Stimulated activated naive CD8-positive, alpha-beta T cell treated with anti-CD3 and anti-CD28 coated beads, Interleukin-15, Interleukin-2, amounts not matched to agents 100 ng/mL and 50 ng/mL, for 24 hours (primary cell): Measurements from ENCODE around the gene ZAP70.
"Not testable (repeated sequence)": the region's sequence is repeated elsewhere in the genome, so short reads cannot be mapped to it uniquely, and the experiment has no call there.

ENCODE experiments used
- H3K27ac Mint-ChIP-seq: one replicate; pipeline ENCODE4 v1.8.0; 2021; ENCODE audit warnings: mild to moderate bottlenecking, mixed read lengths
- H3K27me3 Mint-ChIP-seq: one replicate; pipeline ENCODE4 v1.8.0; 2021; ENCODE audit warnings: mixed read lengths
- H3K36me3 Mint-ChIP-seq: one replicate; pipeline ENCODE4 v1.8.0; 2021; ENCODE audit warnings: low read depth, mixed read lengths
- H3K4me1 Mint-ChIP-seq: one replicate; pipeline ENCODE4 v1.8.0; 2021; ENCODE audit warnings: low read depth, mixed read lengths
- H3K4me3 Mint-ChIP-seq: one replicate; pipeline ENCODE4 v1.8.0; 2021; ENCODE audit warnings: mild to moderate bottlenecking, mixed read lengths
- H3K9me3 Mint-ChIP-seq: one replicate; pipeline ENCODE4 v1.8.0; 2021; ENCODE audit warnings: mixed read lengths

ZAP70 gene

DNA sequence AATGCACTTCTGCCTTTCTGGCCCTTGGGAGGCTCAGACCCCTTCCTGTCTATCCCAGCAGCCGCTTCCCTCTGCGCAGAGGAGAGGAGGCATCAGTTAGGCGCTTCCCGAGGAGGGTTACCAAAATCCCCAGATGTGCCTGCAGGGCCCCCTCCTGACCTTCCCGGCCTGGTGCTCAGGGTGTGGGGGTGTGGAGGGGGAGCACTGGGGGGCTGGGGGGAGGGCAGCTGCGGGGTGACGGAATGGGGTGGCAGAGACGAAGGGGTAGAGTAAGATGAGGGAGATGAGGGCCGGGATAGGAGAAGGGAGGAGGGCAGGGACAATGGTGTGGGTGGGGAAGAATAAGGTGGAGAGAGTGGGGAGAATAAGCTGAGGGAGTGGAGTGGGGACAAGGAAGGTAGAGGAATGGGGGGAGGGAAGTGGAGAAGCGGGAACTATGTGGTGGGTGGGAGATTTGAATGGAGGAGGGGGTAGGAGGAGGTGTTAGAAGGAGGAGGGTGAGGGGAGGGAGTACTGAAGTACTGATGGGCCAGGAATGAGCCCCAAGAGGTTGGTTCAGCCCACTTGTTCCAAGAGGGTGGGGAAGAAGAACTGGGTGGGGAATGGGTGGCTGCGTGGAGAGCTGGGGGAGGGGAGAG lies 6.5 kb upstream of the ZAP70 start:
- Mint-ChIP-seq H3K4me1 (peaks cover 23% of the 10 kb centered on the region), H3K27me3 (no peaks in the 10 kb centered on the region), H3K4me3 (no peak overlapping the region), H3K36me3 (no peaks in the 10 kb centered on the region), H3K9me3 (no peaks in the 10 kb centered on the region), H3K27ac (no peak overlapping the region)

DNA sequence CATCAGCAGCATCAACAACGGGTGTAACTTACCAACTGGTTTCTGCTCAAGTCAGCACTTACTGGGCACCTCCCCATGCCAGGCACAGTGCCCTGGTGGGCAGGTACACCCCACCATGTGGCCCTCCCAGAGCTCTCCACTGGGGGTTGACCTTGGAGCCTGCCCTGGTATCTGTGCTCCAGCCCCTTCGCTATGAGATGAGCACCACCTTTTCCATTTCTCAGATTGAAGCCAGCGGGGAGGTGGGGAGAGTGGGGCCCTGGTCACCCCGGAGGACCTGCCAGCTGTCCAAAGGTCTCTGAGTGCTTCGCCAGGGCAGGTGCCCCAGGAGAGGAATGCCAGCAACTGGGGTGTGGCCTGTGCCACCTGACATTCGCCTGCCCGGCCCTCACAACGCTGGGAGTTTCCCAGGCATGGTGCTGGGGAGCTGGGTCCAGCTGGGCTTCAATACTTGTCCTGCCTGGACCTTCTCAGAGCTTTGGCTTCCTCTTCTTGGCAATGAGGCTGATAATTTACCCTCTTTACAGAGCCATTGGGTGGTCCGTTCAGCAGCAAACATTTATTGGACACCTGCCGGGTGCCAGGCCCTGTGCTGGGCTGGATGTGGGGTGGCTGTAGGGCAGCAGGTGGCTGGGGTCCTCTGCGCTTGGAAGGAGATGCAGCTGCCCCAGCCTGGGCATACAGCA lies 5.9 kb upstream of the ZAP70 start:
- H3K27me3 Mint-ChIP-seq, result no peaks in the 10 kb centered on the region
- no peaks in the 10 kb centered on the region for H3K36me3 Mint-ChIP-seq
- H3K9me3 Mint-ChIP-seq, result no peaks in the 10 kb centered on the region
- H3K27ac Mint-ChIP-seq, result no peak overlapping the region
- H3K4me1 Mint-ChIP-seq, result peaks cover 29% of the 10 kb centered on the region
- H3K4me3 Mint-ChIP-seq, result no peak overlapping the region

DNA sequence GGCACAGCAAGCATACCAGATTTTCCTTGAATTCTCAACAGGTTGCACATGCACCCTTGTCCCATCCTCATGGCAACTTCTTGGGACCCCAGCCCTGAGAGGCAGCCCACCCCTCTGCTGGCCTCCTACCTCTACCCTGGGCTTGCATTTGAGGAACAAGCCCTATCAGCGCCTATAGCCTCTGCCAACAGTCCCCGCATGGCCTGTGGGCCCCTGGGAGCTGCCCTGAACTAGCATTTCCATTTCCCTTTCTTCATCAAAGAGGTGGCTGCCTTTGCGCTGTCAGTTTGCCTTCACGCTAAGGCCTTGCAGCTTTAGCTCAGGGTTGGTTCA lies 5.4 kb upstream of the ZAP70 start:
- no peaks in the 10 kb centered on the region for H3K9me3 Mint-ChIP-seq
- H3K4me1 Mint-ChIP-seq, result peaks cover 34% of the 10 kb centered on the region
- H3K36me3 Mint-ChIP-seq, result no peaks in the 10 kb centered on the region
- H3K4me3 Mint-ChIP-seq, result no peak overlapping the region
- no peak overlapping the region for H3K27ac Mint-ChIP-seq
- H3K27me3 Mint-ChIP-seq, result no peaks in the 10 kb centered on the region

DNA sequence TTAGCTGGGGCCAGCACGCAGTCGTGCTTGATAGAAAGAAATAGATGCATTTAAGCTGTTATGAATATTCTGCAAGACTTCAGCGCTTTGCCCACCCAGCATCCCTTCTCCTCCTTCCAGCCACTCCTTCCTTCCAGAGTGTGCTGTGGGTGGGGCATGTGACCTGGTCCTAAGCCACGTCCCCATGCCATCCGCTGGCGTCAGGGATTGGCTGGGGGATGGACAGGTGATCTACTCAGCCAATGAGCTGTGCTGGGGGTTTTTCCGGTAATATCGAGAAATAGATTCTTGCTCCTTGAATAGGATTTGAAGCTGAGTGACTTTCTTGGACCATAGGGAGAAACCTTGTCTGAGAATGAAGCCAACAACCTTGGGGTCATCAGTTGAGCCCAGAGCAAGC lies 4.8 kb upstream of the ZAP70 start:
- Mint-ChIP-seq H3K27ac (peak overlapping the region; percentile 26), H3K9me3 (no peaks in the 10 kb centered on the region), H3K4me1 (peaks cover 39% of the 10 kb centered on the region), H3K27me3 (no peaks in the 10 kb centered on the region), H3K36me3 (peaks cover 4% of the 10 kb centered on the region), H3K4me3 (no peak overlapping the region)

DNA sequence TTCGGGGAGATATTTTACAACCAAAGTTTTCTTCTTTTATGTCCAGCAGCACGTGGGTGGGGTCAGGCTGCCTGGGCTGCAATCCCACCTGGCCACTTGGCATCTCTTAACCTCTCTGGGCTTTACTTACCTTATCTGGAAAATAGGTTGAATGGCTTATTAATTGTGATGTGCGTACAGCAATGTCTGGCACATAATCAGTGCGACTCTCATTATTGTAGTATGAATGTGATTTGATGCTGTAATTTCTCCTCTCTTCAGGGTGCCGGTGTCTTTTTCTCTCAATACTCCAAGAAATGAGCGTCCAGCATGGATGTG lies 2.0 kb upstream of the ZAP70 start:
- Mint-ChIP-seq H3K4me1 (peaks cover 57% of the 10 kb centered on the region), H3K27me3 (no peaks in the 10 kb centered on the region), H3K36me3 (peaks cover 31% of the 10 kb centered on the region), H3K4me3 (peak overlapping the region; percentile 58), H3K27ac (peak overlapping the region; percentile 100), H3K9me3 (no peaks in the 10 kb centered on the region)

DNA sequence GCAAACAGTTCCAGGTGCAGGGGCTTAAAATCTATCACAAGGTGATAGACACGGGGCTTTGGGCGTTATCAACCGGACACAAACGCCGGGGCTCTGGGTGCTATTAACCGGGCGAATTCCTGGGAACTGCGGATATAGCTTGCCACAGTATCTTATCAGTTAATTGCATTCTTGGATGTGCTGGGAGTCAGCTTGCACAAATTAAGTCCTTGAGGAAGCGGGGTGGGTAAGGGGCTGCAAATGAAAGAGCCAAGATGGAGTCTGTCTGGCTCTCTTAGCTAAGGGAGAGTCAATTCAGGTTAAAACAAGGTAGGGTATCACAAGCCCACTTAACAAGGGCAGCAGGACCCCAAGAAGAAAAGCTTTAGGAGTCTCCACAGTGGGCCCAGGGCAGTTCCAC lies 1.2 kb upstream of the ZAP70 start:
- Mint-ChIP-seq H3K27ac (peak overlapping the region; percentile 100), H3K36me3 (peaks cover 38% of the 10 kb centered on the region), H3K4me3 (peak overlapping the region; percentile 98), H3K4me1 (peaks cover 65% of the 10 kb centered on the region)
- H3K27me3 Mint-ChIP-seq, H3K9me3 Mint-ChIP-seq: not testable (repeated sequence)

DNA sequence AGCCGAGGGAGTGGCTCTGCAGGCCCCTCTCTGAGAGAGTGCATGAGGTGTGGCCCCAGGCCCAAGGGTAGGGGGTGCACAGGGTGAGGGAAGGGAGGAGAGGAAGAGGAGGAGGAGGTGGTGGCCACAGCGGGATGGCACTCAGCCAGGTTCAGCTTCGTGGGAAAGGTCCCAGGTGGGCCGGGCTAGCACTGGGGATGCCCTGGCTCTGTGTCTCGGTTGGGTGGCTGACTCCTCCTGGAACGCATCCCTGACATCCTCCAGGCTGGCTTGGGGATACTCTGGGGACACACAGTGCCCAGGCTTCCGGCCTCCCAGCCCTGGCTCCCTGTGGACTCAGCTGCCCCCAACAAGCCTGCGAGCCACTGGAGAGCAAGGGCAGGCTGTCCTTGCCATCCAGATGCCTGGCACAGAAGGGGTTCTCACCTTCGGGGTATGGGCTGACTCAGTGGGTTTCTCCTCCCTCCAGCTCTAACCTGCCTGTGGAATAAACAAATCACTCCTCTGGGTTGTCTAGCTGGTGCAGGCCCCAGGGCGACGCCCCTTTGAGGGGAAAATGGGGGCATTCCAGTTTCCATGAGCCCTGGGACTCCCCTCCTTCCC lies 582 bp upstream of the ZAP70 start:
- Mint-ChIP-seq H3K4me1 (peaks cover 70% of the 10 kb centered on the region), H3K9me3 (no peaks in the 10 kb centered on the region), H3K27me3 (no peaks in the 10 kb centered on the region), H3K27ac (peak overlapping the region; percentile 100), H3K36me3 (peaks cover 43% of the 10 kb centered on the region), H3K4me3 (peak overlapping the region; percentile 98)

DNA sequence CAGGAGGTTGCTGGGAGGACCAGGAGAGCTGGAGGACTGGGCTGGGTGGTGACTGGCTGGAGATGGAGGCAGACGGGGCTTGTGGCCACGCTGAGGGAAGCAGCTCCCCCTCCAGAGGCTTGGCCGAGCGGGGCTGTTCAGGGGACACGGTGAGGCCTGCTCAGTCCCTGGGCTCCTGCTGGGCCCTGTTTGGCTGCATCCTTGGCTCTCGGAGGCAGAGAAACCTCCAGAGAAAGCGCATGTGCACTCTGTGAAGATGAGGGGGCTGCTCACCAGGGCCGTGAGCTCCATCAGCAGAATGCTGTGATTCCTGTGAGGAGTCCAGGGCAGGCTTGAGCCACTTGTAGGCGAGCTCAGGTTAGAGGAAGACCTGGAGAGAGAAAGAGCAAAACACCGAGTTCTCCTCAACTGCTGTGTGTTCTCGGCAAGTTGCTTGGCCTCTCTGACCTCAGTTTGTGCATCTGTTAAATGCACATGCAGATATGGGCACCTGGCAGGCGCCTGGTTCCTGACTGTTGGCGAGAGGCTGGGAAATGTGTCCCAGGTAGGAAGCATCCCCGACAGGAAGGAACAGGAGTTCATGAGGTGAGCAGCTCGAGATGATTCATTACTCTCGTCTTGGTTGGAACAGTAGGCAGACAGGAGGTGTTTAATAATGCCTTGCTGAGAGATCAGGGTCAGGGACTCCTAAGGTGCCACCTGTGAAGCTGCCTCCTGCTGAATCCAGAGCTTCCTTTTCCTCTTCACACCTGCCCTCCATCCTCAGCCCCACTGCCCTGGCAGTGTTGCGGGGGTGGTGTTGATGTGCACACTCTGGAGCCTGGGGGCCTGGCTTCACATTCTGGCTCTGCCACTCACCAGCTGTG lies 941 bp downstream of the ZAP70 start:
- Mint-ChIP-seq H3K27me3 (no peaks in the 10 kb centered on the region), H3K4me1 (peaks cover 85% of the 10 kb centered on the region), H3K4me3 (peak overlapping the region; percentile 98), H3K27ac (peak overlapping the region; percentile 100), H3K9me3 (no peaks in the 10 kb centered on the region), H3K36me3 (peaks cover 58% of the 10 kb centered on the region)

DNA sequence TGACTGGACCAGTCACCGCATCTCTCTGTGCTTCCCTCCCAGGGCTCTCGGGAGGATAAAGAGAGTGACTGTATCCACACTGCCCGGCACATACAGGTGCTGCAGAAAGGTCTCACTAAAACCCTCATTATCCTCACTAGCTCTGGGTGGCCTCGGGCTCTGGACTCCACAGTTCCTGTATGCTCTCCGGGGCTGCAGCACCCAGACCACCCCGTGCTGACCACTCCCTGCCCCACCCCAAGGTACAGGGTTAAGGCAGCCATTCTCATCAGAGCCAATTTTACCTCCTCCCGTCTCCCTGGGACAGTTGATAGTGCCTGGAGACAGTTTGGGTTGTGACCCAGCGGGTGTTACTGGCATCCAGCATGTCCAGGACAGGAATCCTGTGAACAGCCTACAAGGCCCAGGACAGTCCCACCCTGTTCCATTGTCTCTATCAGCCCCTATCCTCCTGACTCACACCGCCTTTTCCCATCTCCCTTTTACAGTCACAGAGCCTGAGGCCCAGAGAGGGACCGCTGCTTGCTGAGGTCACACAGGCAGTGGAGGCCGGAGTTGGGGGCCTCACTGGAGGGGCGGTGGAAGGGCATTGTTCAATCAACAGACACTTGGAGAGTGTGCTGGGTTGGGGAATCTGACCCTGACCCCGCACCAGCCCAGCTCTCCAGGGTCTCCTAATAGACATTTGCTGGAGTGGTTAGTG lies 1.7 kb downstream of the ZAP70 start:
- H3K36me3 Mint-ChIP-seq, result peaks cover 66% of the 10 kb centered on the region
- H3K9me3 Mint-ChIP-seq, result no peaks in the 10 kb centered on the region
- no peaks in the 10 kb centered on the region for H3K27me3 Mint-ChIP-seq
- peak overlapping the region; percentile 98 for H3K4me3 Mint-ChIP-seq
- H3K4me1 Mint-ChIP-seq, result peaks cover 87% of the 10 kb centered on the region
- peak overlapping the region; percentile 100 for H3K27ac Mint-ChIP-seq

DNA sequence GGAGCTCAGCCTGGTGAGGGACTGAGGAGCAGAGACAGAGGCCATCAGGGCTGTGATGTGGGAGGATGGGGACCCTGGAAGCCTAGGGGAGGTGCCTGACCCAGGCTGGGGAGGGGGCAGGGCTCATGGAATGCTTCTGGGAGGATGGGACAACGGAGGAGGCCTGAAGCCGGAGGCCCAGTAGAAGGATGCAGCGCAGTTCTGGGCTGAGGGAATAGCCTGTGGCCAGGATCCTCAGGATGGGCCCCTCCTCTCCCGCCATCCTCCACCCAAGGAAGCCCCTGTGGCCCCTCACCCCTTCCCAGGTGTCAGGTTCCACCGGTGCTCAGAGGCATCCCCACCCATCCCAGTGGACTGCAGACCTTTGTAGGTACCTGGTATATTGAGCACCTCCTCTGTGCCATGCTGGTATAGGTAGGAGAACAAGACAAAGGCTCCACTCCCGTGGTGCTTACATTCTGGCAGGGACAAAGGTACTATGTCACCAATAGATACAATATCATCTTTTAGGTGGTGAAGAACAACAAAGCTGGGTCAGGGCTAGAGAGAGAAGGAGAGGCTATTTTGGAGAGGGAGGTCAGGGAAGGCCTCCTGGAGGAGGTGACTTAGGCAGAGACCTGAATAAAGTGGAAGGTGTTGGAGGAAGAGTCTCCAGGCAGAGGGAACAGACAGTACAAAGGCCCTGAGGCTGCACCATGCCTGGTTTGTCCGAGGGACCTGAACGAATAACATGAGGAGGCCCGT lies 2.7 kb downstream of the ZAP70 start:
- no peaks in the 10 kb centered on the region for H3K9me3 Mint-ChIP-seq
- H3K36me3 Mint-ChIP-seq, result peaks cover 74% of the 10 kb centered on the region
- peaks cover 87% of the 10 kb centered on the region for H3K4me1 Mint-ChIP-seq
- H3K4me3 Mint-ChIP-seq, result peak overlapping the region; percentile 98
- peak overlapping the region; percentile 100 for H3K27ac Mint-ChIP-seq
- no peaks in the 10 kb centered on the region for H3K27me3 Mint-ChIP-seq

DNA sequence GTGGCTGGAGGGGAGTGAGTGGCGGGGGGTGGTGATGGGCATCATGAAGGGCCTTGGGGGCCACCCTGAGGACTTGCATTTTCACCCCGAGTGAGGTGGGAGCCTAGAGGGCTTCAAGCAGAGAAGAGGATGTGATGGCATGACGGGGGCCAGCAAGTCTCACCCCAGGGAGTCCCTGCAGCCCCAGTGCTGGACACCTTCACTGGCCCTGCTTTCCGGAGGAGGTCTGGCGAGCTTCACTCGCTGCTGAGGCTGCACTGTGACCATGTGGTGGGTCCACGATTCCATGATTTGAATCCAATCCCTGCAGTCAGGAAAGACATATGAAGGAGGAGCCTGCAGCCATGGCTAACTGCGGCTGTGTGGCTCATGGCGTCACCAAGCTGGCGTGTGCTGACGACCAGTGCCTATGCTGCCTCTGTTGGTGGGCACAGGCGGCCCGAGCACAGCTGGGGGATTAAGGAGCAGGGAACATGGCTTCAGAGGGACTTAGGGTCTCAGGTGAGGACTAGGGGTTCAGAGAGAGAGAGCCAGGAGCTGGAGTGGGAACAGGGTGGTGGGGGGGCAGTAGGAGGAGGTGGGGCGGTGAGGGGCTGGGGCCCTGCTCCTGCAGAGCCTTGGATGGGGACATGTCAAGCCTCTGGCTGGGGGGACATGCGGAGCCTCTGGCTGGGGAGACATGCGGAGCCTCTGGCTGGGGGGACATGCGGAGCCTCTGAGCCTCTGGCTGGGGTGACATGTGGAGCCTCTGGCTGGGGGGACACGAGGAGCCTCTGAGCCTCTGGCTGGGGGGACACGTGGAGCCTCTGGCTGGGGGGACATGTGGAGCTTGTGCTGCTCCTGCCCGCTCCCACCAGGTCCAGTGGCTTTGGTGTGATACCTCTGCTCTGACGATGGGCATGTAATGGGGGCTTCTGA lies 3.6 kb downstream of the ZAP70 start:
- Mint-ChIP-seq H3K4me3 (peak overlapping the region; percentile 98), H3K36me3 (peaks cover 76% of the 10 kb centered on the region)

DNA sequence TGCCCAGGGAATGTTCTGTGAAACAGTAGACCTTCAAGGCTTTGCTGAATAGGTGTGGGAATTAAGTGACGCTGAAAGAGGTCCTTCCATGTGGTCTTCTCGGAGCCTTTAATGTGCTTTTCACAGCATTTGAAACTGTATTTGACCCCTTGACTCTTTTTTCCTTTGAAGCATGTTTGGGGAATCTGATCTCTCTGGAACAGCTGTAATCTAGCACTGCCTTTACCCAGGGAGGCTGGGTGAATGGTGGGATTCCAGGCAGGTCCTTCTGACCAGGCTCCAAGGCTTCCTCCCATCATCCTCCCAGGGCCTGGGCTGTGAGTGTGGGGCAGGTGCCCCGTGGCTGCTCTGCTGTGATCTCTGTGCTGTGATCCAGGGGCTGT lies 4.2 kb downstream of the ZAP70 start:
- Mint-ChIP-seq H3K27me3 (no peaks in the 10 kb centered on the region), H3K4me1 (peaks cover 85% of the 10 kb centered on the region), H3K9me3 (no peaks in the 10 kb centered on the region), H3K36me3 (peaks cover 81% of the 10 kb centered on the region), H3K27ac (peak overlapping the region; percentile 100), H3K4me3 (peak overlapping the region; percentile 98)

More for the DNA sequence above, 3.6 kb downstream of the ZAP70 start:
- peaks cover 85% of the 10 kb centered on the region for H3K4me1 Mint-ChIP-seq
- H3K9me3 Mint-ChIP-seq, result no peaks in the 10 kb centered on the region
- H3K27me3 Mint-ChIP-seq, result no peaks in the 10 kb centered on the region
- H3K27ac Mint-ChIP-seq, result peak overlapping the region; percentile 100

DNA sequence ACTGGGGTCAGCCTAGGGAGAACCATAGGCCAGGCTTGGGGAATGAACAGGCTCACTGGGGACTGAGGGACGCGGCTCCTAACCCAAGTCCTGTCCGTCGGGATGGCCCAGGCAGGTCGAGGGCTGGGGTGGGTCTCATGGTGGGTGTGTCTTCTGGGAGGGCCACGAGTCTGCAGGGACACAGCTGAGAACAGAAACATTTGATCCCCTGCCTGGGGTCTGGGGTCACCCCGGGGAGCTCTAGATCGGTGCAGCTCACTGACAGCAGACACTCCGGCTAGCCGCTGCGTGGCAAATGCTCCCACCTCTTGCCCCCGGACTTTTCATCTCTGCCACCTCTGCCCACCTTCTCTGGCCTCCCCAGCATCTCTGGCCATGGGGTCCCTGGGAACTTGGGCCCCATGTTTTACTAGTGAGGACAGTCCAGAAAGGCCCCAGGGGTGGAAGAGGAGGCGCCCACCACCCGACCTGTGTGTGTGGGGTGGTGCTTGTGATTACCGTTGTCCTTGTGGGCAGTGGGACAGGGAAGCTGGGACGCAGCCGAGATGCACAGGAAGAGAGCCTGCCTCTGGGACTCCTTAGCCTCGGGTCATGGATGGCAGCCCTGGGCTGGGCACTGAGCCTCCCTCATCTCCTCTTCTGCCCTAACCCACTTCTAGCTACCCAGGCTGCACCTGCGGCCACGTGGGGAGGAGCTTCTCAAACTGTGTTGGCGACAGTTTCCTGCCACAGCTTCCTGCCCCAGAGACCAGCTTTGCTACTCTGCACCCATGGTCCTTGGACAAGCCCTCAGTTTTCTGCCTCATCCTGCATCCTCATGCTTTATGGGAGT lies 4.9 kb downstream of the ZAP70 start:
- no peaks in the 10 kb centered on the region for H3K27me3 Mint-ChIP-seq
- peaks cover 85% of the 10 kb centered on the region for H3K36me3 Mint-ChIP-seq
- H3K9me3 Mint-ChIP-seq, result no peaks in the 10 kb centered on the region
- H3K4me3 Mint-ChIP-seq, result peak overlapping the region; percentile 98
- H3K27ac Mint-ChIP-seq, result peak overlapping the region; percentile 100
- peaks cover 84% of the 10 kb centered on the region for H3K4me1 Mint-ChIP-seq
